K562 (cell line): ENCODE measurements around the gene ENTR1. TPM values are rescaled to one million over a fixed set of nuclear protein-coding genes. Genes with fewer than 3 reads are reported as not detected.

Experiments
- ATAC-seq: fragments of 200-7000 bp; cut with Tn5 transposase; 3 replicates; pipeline ENCODE4 v1.9.1; 2020; ENCODE audit warnings: moderate library complexity
- BruUV-seq: library from RNA; stranded (reverse); fragments of 400-500 nt; replicated peaks from 2 replicates; lab custom pipeline; 2021; lab: Mats Ljungman, UMichigan
- CTCF ChIA-PET: fragments of 300-600 bp; formaldehyde crosslinking; extraction: SDS; loops from one replicate; lab custom pipeline; 2021; ENCODE audit warnings: low intra/inter-chr PET ratio; lab: Yijun Ruan, JAX
- POLR2A ChIA-PET: fragments of 300-600, 350-650 bp; sonication (Branson Sonifier 250); formaldehyde crosslinking; extraction: SDS; loops from one replicate; lab custom pipeline; 2021; ENCODE audit warnings: antibody characterized with exemption, inconsistent platforms; lab: Yijun Ruan, JAX
- DNase-seq, 4 experiments: peaks; one replicate each; pipeline versions ENCODE4 v3.0.0 to v3.0.0-alpha.2; 2011 to 2018; ENCODE audit warnings: low spot score in 3 of 4, mixed read lengths in 3 of 4; ENCODE audit errors: extremely low read depth in 1 of 4
- FAIRE-seq: peaks from 2 replicates; lab custom pipeline; 2011; peaks lifted over from hg19 to GRCh38; lab: Jason Lieb, UNC
- H2AFZ ChIP-seq: 2 replicates; pipeline ENCODE4 v1.6.0; 2011; ENCODE audit warnings: low read depth, low read length, control low read depth, inconsistent platforms
- H3K27ac ChIP-seq: fragments of 200-600 bp; 3 replicates; pipeline ENCODE4 v1.8.0; 2011; ENCODE audit warnings: low read depth, mild to moderate bottlenecking, control low read depth, inconsistent platforms, low read length, moderate library complexity, mixed read lengths; ENCODE audit errors: extremely low read depth
- H3K27me3 ChIP-seq, 2 experiments: fragments of 300-600 bp in 1 of 2; 2 replicates in 1 of 2; 3 replicates in 1 of 2; pipeline versions ENCODE4 v1.6.0 to v1.8.0; 2011; ENCODE audit warnings: inconsistent platforms in 2 of 2, low read length in 2 of 2, mild to moderate bottlenecking in 1 of 2, mixed read lengths in 1 of 2, moderate library complexity in 1 of 2; ENCODE audit not compliant: control insufficient read depth in 2 of 2, insufficient read depth in 2 of 2
- H3K36me3 ChIP-seq: fragments of 300-600 bp; 3 replicates; pipeline ENCODE4 v1.8.0; 2011; ENCODE audit warnings: mild to moderate bottlenecking, low read length, inconsistent platforms; ENCODE audit not compliant: control insufficient read depth, insufficient read depth
- H3K4me1 ChIP-seq, 2 experiments: fragments of 200-600 bp in 1 of 2; replicated peaks in 1 of 2; 2 replicates in 1 of 2; 3 replicates in 1 of 2; pipeline versions ENCODE4 v1.5.1 to v1.8.0; 2011; ENCODE audit warnings: inconsistent platforms in 2 of 2, low read length in 2 of 2, mild to moderate bottlenecking in 1 of 2, mixed read lengths in 1 of 2, moderate library complexity in 1 of 2; ENCODE audit not compliant: control insufficient read depth in 2 of 2, insufficient read depth in 2 of 2
- H3K4me2 ChIP-seq: 2 replicates; pipeline ENCODE4 v1.6.1; 2011; ENCODE audit warnings: low read length, control low read depth, inconsistent platforms, mixed read lengths; ENCODE audit not compliant: insufficient read depth
- H3K4me3 ChIP-seq: fragments of 200-600 bp; sonication (generic), shearing (Covaris generic); 2 replicates; pipeline ENCODE4 v1.5.1; 2016; ENCODE audit warnings: control low read depth, inconsistent platforms
- H3K79me2 ChIP-seq: fragments of 200-600 bp; 3 replicates; pipeline ENCODE4 v1.8.0; 2011; ENCODE audit warnings: low read length, inconsistent platforms; ENCODE audit not compliant: control insufficient read depth, insufficient read depth
- H3K9ac ChIP-seq, 2 experiments: 2 replicates each; pipeline versions ENCODE4 v1.6.0 to v1.6.1; 2011; ENCODE audit warnings: low read depth in 2 of 2, low read length in 2 of 2, control low read depth in 1 of 2, inconsistent platforms in 1 of 2, mild to moderate bottlenecking in 1 of 2, mixed read lengths in 1 of 2; ENCODE audit not compliant: insufficient read depth in 1 of 2
- H3K9me1 ChIP-seq: one replicate; pipeline ENCODE4 v1.6.0; 2011; ENCODE audit warnings: inconsistent platforms, mild to moderate bottlenecking, low read length, moderate library complexity; ENCODE audit not compliant: control insufficient read depth, insufficient read depth
- H3K9me3 ChIP-seq: replicated peaks from 2 replicates; pipeline ENCODE4 v1.5.1; 2011; ENCODE audit warnings: low read depth, low read length, inconsistent platforms; ENCODE audit not compliant: control insufficient read depth, insufficient read depth
- H4K20me1 ChIP-seq: replicated peaks from 2 replicates; pipeline ENCODE4 v1.6.1; 2011; ENCODE audit warnings: low read length, inconsistent platforms, mixed read lengths; ENCODE audit not compliant: control insufficient read depth, insufficient read depth
- ADNP ChIP-seq: fragments of 200-800 bp; sonication (Bioruptor generic); IDR thresholded peaks from 2 replicates; pipeline ENCODE4 v1.6.1; 2016; ENCODE audit warnings: missing genetic modification characterization, missing compliant biosample characterization
- BCOR ChIP-seq: fragments of 450-650 bp; IDR thresholded peaks from 2 replicates; pipeline ENCODE4 v1.6.1; 2016
- CC2D1A ChIP-seq: fragments of 450-650 bp; IDR thresholded peaks from 2 replicates; pipeline ENCODE4 v1.6.1; 2017; ENCODE audit warnings: mild to moderate bottlenecking
- CEBPB ChIP-seq: fragments of 450-650 bp; IDR thresholded peaks from 2 replicates; pipeline ENCODE4 v1.6.1; 2016; ENCODE audit warnings: missing genetic modification characterization, missing compliant biosample characterization
- KDM1A ChIP-seq, 2 experiments: fragments of 450-650 bp; IDR thresholded peaks; 2 replicates each; pipeline ENCODE4 v1.6.1; 2016; ENCODE audit warnings: mild to moderate bottlenecking in 2 of 2
- MBD1 ChIP-seq: fragments of 250-450 bp; sonication (Bioruptor Pico); IDR thresholded peaks from 2 replicates; pipeline ENCODE4 v1.8.0; 2022; ENCODE audit warnings: inconsistent platforms
- NFXL1 ChIP-seq: fragments of 450-650 bp; formaldehyde crosslinking; IDR thresholded peaks from 2 replicates; pipeline ENCODE4 v1.4.0; 2021; ENCODE audit warnings: mild to moderate bottlenecking
- RBM25 ChIP-seq: fragments of 200-400 bp; formaldehyde crosslinking; IDR thresholded peaks from 2 replicates; pipeline ENCODE4 v1.6.1; 2018; ENCODE audit warnings: low read length, low read depth, moderate library complexity; ENCODE audit not compliant: severe bottlenecking
- RCOR1 ChIP-seq, 2 experiments: IDR thresholded peaks; 2 replicates each; pipeline ENCODE4 v1.6.1; 2012; ENCODE audit warnings: low read depth in 2 of 2, low read length in 2 of 2, borderline replicate concordance in 1 of 2, improper control_type of control experiment in 1 of 2
- SMARCA5 ChIP-seq: fragments of 450-650 bp; IDR thresholded peaks from 2 replicates; pipeline ENCODE4 v1.6.1; 2016
- TCF3 ChIP-seq: sonication (generic); formaldehyde crosslinking; IDR thresholded peaks from 2 replicates; pipeline ENCODE4 v1.4.0; 2020; ENCODE audit warnings: mild to moderate bottlenecking, missing genetic modification reagents
- TSC22D4 ChIP-seq: fragments of 450-650 bp; IDR thresholded peaks from 2 replicates; pipeline ENCODE4 v1.6.1; 2016; ENCODE audit warnings: missing genetic modification characterization, missing biosample characterization, control low read depth
- WGBS: fragments of 100-300 bp; shearing (Covaris generic); methylation state at CpG from one replicate; pipeline ENCODE4 v1.1.6; 2016; ENCODE audit warnings: low coverage, mixed read lengths; ENCODE audit not compliant: insufficient coverage; ENCODE audit errors: missing lambda C conversion rate; 5-methylcytosine and 5-hydroxymethylcytosine counted together
- in situ Hi-C: fragments of 300-500 bp; cut with MboI; formaldehyde crosslinking; loops from 4 replicates; pipeline ENCODE4 v1.15.0; 2018; ENCODE audit warnings: inconsistent platforms, mixed read lengths
- intact Hi-C: fragments of 100-400 bp; cut with micrococcal nuclease; formaldehyde crosslinking; loops from 2 replicates; pipeline ENCODE4 v1.14.2; 2022
- polyA plus RNA-seq, 8 experiments: library from polyadenylated mRNA; depleted of rRNA in 4 of 8; stranded (reverse) in 5 of 8; unstranded in 3 of 8; fragments of >200 nt; fragmentation: Nextera tagmentation in 2 of 8; fragmentation: Illumina TruSeq in 1 of 8; extraction: Ambion mirVana in 2 of 8; extraction: Trizol in 1 of 8; gene quantifications; 2 replicates each; pipeline versions ENCODE4 v1.2.1 to v1.2.3, GENCODE V29; 2011 to 2014; ENCODE audit warnings: inconsistent platforms in 1 of 8, missing spikeins in 1 of 8
- total RNA-seq, 7 experiments: library from RNA; depleted of rRNA in 6 of 7; stranded (reverse); fragments of >200 nt in 6 of 7; fragmentation: Illumina TruSeq in 2 of 7; extraction: Trizol in 2 of 7; gene quantifications; 2 replicates each; pipeline versions ENCODE4 v1.2.1 to v1.2.3, GENCODE V29; 2011 to 2021; ENCODE audit warnings: low replicate concordance in 1 of 7
- TF ChIP-seq, protein P1 (sequence below): sonication (generic); formaldehyde crosslinking; IDR thresholded peaks from 2 replicates; pipeline ENCODE4 v1.8.1; 2023; ENCODE audit warnings: mild to moderate bottlenecking, missing genetic modification reagents

The ENTR1 gene
- total and polyA plus RNA-seq, 9 of the 15 experiments (the other 6 are each of a cell fraction or from before 2014, with no cell fraction given): 6.7 to 106 (median 72.6) TPM

GRCh38 chr9:136445799-136446198, 35.4 kb upstream of the ENTR1 start:
- 90% methylated on average over 5 of the region's 7 CpGs for WGBS
- no peak for FAIRE-seq
- Histone ChIP-seq H3K27ac (no peak overlapping the region), H3K4me3 (no peak overlapping the region), H2AFZ (no peak overlapping the region), H3K9me3 (no peaks in the 10 kb centered on the region), H3K4me2 (no peak overlapping the region), H3K9me1 (peaks cover 9% of the 10 kb centered on the region), H3K36me3 (peaks cover 92% of the 10 kb centered on the region), H3K4me1 (peaks cover 0 to 8% of the 10 kb centered on the region in 2 experiments; a peak in 1 of 5 replicates), H4K20me1 (peaks cover 13% of the 10 kb centered on the region), H3K9ac (no peak overlapping the region), H3K27me3 (no peaks in the 10 kb centered on the region), H3K79me2 (no peaks in the 10 kb centered on the region)
- in situ Hi-C loops: no loop called here
- BruUV-seq: no TSS peak
- ChIA-PET POLR2A (interaction anchor here (0.5 to 1.6 kb wide), 4 partner anchors 11 to 19 kb away, joined by 3 to 7 read pairs (median 4); no protein-coding TSS in a partner anchor), CTCF (no interaction called here)
- TF ChIP-seq KDM1A (IDR thresholded peaks at IDR 0.05) (peak; percentile 25; a peak in 1 of 4 replicates), SMARCA5 (peak; percentile 52; the same call in 1 of the 2 replicates), ADNP (tag) (peak; percentile 48; the same call in 1 of the 2 replicates), CC2D1A (no peak), TSC22D4 (tag) (no peak), RCOR1 (IDR thresholded peaks at IDR 0.05; ENCODE audit: borderline replicate concordance in 1 of 2, low read depth in 2 of 2, low read length in 2 of 2) (0 out of 4 replicates have a peak, but pooled peaks of 1 of the 2 experiments have one; percentile 6), CEBPB (peak; percentile 57), RBM25 (peak; percentile 88), MBD1 (no peak), BCOR (peak; percentile 77), NFXL1 (no peak), TCF3 (CRISPR knock-in tag) (no peak)
- TF ChIP-seq, protein P1, sequence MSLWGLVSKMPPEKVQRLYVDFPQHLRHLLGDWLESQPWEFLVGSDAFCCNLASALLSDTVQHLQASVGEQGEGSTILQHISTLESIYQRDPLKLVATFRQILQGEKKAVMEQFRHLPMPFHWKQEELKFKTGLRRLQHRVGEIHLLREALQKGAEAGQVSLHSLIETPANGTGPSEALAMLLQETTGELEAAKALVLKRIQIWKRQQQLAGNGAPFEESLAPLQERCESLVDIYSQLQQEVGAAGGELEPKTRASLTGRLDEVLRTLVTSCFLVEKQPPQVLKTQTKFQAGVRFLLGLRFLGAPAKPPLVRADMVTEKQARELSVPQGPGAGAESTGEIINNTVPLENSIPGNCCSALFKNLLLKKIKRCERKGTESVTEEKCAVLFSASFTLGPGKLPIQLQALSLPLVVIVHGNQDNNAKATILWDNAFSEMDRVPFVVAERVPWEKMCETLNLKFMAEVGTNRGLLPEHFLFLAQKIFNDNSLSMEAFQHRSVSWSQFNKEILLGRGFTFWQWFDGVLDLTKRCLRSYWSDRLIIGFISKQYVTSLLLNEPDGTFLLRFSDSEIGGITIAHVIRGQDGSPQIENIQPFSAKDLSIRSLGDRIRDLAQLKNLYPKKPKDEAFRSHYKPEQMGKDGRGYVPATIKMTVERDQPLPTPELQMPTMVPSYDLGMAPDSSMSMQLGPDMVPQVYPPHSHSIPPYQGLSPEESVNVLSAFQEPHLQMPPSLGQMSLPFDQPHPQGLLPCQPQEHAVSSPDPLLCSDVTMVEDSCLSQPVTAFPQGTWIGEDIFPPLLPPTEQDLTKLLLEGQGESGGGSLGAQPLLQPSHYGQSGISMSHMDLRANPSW: no peak
- intact Hi-C loops: no loop called here
- no peak for ATAC-seq
- no peak for DNase-seq
